DMS53 (cell line): ENCODE data around the gene C14orf93.
"Not testable (repeated sequence)": the region's sequence is repeated elsewhere in the genome, so short reads cannot be mapped to it uniquely, and the experiment has no call there.

Experiments used
- DNase-seq: peaks from one replicate; lab custom pipeline; 2025; lab: John Stamatoyannopoulos, UW

Gene C14orf93

GRCh38 chr14:22973217-22974032 is 36.5 kb downstream of the C14orf93 start:
- DNase-seq, result peak; percentile 58

DNA sequence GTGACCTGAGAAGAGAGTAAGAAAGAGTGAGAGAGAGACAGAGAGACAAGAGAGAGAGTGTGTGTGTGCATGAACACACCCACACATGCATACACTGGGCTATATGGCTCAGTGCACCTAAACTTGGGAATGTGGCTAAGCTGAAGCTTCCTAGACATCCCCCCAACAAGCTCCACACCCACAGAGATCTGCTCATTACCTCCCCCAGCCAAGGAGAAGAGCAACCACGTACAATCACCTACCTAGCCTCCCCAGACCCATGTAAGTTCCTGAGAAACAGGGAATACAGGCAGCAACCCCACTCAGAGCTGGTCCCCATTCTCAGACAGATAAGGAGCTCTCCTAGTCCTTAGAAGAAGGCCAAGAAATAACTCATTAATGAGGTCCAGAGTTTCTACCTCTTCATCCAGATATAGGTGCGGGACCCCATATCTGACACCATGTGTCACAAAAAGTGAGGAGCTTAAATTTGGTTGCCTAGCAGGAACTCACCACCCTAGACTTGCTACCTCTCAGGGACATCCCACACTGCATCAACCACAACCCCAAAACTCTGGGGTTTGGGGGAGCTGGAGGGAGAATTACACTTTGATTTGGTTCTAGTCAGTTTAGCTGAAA is 37.5 kb downstream of the C14orf93 start:
- DNase-seq, result no peak

- DNase-seq, result no peak
These were observed 38.8 kb downstream of the C14orf93 start for GRCh38 chr14:22971152-22971551.

DNA sequence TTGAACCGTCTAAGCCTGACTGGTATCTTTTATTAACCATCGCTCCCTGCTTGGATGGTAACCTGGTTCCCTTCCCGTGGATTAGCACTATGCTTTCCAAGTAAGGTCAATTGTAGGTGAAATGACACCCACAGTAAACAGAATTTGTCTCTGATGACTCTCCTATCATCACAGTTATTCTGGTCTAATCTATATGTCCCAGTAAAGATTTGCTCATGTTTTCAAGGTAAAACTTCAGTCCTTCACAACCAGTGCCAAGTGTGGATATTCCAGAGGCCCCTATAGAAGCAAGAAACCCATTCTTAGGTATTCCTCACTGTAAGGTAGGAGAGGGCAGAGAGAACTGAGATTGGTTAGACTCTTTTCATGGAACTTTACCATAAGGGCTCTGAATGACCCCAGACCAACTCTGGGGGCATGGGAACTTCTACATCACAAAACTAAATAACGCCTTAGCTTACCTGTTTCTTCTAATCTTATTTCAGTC is 43.1 kb downstream of the C14orf93 start:
- no peak for DNase-seq

DNA sequence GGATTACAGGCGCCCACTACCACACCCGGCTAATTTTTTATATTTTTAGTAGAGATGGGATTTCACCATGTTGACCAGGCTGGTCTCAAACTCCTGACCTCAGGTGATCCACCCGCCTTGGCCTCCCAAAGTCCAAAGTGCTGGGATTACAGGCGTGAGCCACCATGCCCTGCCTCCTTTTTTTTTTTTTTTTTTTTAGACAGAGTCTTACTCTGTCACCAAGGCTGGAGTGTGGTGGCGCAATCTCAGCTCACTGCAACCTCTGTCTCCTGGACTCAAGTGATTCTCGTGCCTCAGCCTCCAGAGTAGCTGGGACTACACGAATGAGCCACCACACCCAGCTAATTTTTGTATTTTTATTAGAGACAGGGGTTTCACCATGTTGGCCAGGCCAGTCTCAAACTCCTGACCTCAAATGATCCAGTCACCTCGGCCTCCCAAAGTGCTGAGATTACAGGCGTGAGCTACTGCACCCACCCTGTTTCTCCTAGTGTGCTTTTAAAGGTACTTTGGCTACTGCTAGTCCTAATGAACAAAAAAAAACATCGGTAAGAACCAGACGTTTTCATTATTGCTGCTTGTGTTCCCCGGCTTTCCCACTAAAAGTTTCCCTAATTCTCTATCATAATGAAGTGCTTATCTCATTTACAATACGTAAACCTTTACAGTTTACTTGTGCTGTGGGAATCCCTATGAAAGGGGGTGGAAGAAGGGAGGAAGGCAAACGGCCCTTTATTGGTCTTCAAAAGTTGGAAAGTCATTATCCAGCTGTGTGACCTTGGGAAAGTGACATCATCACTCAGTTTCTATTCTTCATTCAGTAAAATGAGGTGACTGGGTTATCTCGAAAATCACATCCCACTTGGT is 43.8 kb downstream of the C14orf93 start:
- not testable (repeated sequence) for DNase-seq

DNA sequence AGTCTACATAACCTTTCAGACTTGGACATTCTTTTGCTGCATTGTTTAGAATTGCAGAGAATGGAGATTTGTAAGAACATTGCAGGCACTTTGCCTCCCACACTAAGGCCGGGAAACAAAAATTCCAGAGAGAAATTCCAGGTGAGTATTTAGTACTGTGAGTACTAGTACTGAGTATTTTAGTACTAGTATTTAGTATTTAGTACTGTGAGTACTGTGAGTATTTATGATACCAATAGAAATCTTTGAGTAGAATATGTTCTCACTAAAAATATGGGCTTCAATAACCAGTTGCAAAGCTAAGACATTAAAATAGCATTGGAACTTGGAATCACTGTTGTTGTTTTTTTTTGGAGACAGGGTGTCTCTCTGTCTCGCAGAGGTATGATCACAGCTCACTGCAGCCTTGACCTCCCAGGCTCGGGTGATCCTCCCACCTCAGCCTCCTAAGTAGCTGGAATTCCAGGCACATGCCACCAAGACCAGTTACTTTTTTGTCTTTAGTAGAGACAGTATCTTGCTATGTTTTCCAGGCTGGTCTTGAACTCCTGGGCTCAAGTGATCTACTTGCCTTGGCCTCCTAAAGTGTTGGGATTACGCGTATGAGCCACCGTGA is 47.8 kb downstream of the C14orf93 start:
- no peak for DNase-seq

DNA sequence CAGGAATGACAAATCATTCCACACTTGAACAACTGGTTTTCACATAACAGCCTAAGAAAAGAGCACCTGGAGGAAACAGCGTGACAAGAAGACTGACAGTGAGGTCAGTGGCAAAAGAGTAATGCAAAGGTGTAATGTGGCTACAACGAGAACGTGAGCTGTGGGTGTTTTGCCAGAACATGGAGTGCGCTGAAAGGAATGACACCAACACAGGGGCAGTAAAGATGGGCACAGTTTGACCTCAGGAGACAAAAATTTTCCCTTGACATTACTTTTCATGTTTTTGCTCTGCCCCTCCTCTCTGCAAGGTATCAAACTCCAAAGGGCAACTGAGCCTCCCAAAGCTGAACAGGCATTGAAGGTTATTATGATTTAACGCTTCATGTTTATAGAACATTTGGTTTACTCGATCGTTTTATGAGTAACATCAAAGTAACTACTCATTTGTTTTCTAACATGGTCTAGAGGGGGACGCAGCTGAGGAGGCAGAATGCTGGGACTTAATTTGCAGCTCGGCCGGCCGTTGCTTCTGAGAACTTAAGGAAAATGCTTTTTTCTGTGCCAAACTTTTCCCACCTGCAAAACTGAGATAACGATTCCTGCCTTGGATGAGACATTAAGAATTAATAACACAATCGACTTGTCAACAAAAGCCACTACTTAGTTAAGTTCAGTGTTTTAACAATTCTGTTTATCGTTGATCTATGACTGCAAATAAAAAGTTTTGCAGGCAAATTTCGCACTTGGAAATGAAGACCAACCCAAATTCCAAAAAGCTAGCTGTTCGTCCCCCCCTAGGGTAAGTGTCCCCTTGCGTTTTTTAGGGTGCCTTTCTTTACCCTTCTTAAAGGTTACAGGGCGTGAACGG is 54.0 kb downstream of the C14orf93 start:
- DNase-seq, result peak; percentile 41

GRCh38 chr14:22952418-22952817 is 57.5 kb downstream of the C14orf93 start:
- DNase-seq, result no peak

GRCh38 chr14:22951795-22952194 is 58.1 kb downstream of the C14orf93 start:
- not testable (repeated sequence) for DNase-seq

DNA sequence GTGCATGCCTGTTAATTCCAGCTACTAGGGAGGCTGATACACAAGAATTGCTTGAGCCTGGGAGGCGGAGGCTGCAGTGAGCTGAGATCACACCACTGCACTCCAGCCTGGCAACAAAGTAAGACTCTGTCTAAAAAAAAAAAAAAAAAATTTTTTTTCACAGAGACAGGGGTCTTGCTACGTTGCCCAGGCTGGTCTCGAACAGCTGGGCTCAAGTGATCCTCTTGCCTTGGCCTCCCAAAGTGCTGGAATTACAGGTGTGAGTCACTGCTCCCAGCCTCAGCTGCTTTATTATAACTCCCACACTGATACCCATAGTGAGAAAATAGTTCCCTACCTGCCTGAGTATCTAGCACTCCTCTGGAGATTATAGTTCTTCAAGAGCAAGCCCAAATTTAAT is 64.3 kb downstream of the C14orf93 start:
- DNase-seq, result no peak

- DNase-seq, result no peak
These were observed 70.3 kb downstream of the C14orf93 start for GRCh38 chr14:22939684-22940083.
